ENCODE data around the gene WDR88. TPM values are rescaled to one million over a fixed set of nuclear protein-coding genes. Genes with fewer than 3 reads are reported as not detected.

The WDR88 gene
- polyA plus RNA-seq, 1 donor from 2014 or later: 0.35 TPM

- Histone ChIP-seq H3K9me3 (ENCODE audit: low read length) (peaks cover 17% of the 10 kb centered on the region), H3K4me2 (ENCODE audit: low read length) (no peak overlapping the region), H3K9me2 (ENCODE audit: insufficient read depth, low read length) (no peaks in the 10 kb centered on the region), H4K20me1 (ENCODE audit: insufficient read depth) (no peaks in the 10 kb centered on the region), H3K4me3 (ENCODE audit: low read length) (no peak overlapping the region), H3K27ac (ENCODE audit: low read length) (no peak overlapping the region), H3K27me3 (ENCODE audit: insufficient read depth, low read depth, low read length) (peaks cover 50% of the 10 kb centered on the region), H2AFZ (ENCODE audit: low read depth, low read length) (no peak overlapping the region), H3K9ac (ENCODE audit: low read length) (no peak overlapping the region), H3F3A (ENCODE audit: insufficient read depth, low read length, poor library complexity, severe bottlenecking) (no peaks in the 10 kb centered on the region), H3K36me3 (ENCODE audit: insufficient read depth, low read length) (no peaks in the 10 kb centered on the region), H3K79me2 (replicated peaks; ENCODE audit: insufficient read depth, low read length) (no peaks in the 10 kb centered on the region)
- TF ChIP-seq SMC3 (conservative IDR thresholded peaks at IDR 0.05; ENCODE audit: poor library complexity) (no peak), RAD21 (conservative IDR thresholded peaks at IDR 0.05) (no peak), TAF1 (IDR thresholded peaks at IDR 0.05; ENCODE audit: low read depth) (no peak), EZH2 (IDR thresholded peaks at IDR 0.05; ENCODE audit: borderline replicate concordance, insufficient read depth, low read length, poor library complexity, severe bottlenecking) (no peak), MXI1 (conservative IDR thresholded peaks at IDR 0.05; ENCODE audit: poor library complexity, severe bottlenecking) (no peak), EP300 (conservative IDR thresholded peaks at IDR 0.05; ENCODE audit: poor library complexity, severe bottlenecking) (no peak), POLR2AphosphoS5 (IDR thresholded peaks at IDR 0.05) (no peak)
- TF ChIP-seq, protein P1, sequence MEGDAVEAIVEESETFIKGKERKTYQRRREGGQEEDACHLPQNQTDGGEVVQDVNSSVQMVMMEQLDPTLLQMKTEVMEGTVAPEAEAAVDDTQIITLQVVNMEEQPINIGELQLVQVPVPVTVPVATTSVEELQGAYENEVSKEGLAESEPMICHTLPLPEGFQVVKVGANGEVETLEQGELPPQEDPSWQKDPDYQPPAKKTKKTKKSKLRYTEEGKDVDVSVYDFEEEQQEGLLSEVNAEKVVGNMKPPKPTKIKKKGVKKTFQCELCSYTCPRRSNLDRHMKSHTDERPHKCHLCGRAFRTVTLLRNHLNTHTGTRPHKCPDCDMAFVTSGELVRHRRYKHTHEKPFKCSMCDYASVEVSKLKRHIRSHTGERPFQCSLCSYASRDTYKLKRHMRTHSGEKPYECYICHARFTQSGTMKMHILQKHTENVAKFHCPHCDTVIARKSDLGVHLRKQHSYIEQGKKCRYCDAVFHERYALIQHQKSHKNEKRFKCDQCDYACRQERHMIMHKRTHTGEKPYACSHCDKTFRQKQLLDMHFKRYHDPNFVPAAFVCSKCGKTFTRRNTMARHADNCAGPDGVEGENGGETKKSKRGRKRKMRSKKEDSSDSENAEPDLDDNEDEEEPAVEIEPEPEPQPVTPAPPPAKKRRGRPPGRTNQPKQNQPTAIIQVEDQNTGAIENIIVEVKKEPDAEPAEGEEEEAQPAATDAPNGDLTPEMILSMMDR (IDR thresholded peaks at IDR 0.05; ENCODE audit: poor library complexity, severe bottlenecking): no peak
- TF ChIP-seq, protein P2, sequence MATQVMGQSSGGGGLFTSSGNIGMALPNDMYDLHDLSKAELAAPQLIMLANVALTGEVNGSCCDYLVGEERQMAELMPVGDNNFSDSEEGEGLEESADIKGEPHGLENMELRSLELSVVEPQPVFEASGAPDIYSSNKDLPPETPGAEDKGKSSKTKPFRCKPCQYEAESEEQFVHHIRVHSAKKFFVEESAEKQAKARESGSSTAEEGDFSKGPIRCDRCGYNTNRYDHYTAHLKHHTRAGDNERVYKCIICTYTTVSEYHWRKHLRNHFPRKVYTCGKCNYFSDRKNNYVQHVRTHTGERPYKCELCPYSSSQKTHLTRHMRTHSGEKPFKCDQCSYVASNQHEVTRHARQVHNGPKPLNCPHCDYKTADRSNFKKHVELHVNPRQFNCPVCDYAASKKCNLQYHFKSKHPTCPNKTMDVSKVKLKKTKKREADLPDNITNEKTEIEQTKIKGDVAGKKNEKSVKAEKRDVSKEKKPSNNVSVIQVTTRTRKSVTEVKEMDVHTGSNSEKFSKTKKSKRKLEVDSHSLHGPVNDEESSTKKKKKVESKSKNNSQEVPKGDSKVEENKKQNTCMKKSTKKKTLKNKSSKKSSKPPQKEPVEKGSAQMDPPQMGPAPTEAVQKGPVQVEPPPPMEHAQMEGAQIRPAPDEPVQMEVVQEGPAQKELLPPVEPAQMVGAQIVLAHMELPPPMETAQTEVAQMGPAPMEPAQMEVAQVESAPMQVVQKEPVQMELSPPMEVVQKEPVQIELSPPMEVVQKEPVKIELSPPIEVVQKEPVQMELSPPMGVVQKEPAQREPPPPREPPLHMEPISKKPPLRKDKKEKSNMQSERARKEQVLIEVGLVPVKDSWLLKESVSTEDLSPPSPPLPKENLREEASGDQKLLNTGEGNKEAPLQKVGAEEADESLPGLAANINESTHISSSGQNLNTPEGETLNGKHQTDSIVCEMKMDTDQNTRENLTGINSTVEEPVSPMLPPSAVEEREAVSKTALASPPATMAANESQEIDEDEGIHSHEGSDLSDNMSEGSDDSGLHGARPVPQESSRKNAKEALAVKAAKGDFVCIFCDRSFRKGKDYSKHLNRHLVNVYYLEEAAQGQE (IDR thresholded peaks at IDR 0.05; ENCODE audit: borderline replicate concordance): no peak
These were observed 93.0 kb downstream of the WDR88 start for GRCh38 chr19:33224694-33225457.

Other genes with a start within 250 kb of the WDR88 start
- 21.5 and 24.1 TPM in 2 replicates for gene CEP89, start 160.2 kb upstream of the WDR88 start, polyA plus RNA-seq
- 3.9 and 4.5 TPM in 2 replicates for gene FAAP24, start 159.9 kb upstream of the WDR88 start, polyA plus RNA-seq
- gene RHPN2, start 67.2 kb upstream of the WDR88 start, polyA plus RNA-seq: 0.60 and 1.5 TPM in 2 replicates
- gene GPATCH1, start 50.9 kb upstream of the WDR88 start, polyA plus RNA-seq: 10.4 and 11.5 TPM in 2 replicates
- gene LRP3, start 62.2 kb downstream of the WDR88 start, polyA plus RNA-seq: 60.1 and 78.4 TPM in 2 replicates
- not detected in 2 replicates for gene SLC7A10, start 93.7 kb downstream of the WDR88 start, polyA plus RNA-seq
- gene CEBPA, start 170.4 kb downstream of the WDR88 start, polyA plus RNA-seq: 1.6 and 2.6 TPM in 2 replicates
- gene CEBPG, start 241.6 kb downstream of the WDR88 start, polyA plus RNA-seq: 64.6 and 67.5 TPM in 2 replicates